Measurements from ENCODE around the gene MINK1.
A peak's percentile ranks its signal among the peaks of the same experiment; 100 is the strongest.

Gene MINK1

DNA sequence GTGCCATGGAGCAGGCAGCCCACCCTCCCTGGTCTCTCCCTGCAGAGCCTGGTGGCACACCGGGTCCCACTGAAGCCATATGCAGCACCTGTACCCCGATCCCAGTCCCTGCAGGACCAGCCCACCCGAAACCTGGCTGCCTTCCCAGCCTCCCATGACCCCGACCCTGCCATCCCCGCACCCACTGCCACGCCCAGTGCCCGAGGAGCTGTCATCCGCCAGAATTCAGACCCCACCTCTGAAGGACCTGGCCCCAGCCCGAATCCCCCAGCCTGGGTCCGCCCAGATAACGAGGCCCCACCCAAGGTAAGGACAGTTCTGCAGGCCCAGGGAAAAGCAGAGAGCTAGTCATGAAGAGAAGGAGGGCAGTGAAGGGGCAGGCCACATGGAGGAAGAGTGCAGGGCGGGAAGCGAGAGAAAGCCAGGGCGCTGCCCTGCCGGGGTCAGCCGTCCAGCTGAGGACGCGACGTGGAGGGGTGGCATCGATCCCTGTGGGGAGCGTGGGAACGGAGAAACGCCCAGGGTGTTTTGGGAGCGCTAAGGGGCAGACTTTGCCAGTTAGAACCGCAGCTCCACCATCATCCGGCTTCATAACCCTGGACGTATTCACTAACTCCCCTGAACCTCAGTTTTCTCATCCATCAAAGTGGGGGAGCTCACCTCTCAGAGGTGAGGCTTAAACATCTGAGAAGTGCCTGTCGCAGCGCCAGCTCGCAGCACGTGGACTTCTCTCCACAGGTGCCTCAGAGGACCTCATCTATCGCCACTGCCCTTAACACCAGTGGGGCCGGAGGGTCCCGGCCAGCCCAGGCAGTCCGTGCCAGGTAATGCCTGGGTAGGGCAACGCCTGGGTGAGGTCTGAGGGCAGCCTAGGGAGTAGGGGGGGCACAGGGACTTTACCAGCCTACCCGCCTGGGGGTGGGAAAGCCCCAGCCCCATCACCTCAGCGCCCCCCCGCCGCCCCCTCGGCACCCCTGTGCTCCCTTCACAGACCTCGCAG lies 58.6 kb downstream of the MINK1 start:
- H3K9me3 ChIP-seq (ENCODE audit: control insufficient read depth, insufficient read depth, low read depth, low read length), result no peaks in the 10 kb centered on the region
- peaks cover 17 to 90% of the 10 kb centered on the region in 2 experiments; a peak in 2 of 3 replicates for H3K36me3 ChIP-seq (ENCODE audit: control insufficient read depth in 2 of 2, insufficient read depth in 1 of 2, low read length in 2 of 2)
- TF ChIP-seq KLF1 (tag by site-specific recombination; IDR thresholded peaks at IDR 0.05) (peak; percentile 100), ZNF792 (tag by site-specific recombination; IDR thresholded peaks at IDR 0.05) (no peak), KLF8 (tag by site-specific recombination; IDR thresholded peaks at IDR 0.05) (0 out of 2 replicates have a peak, but pooled peaks have one; percentile 29), ZSCAN30 (tag by site-specific recombination; IDR thresholded peaks at IDR 0.05) (no peak), ZNF23 (tag by site-specific recombination; IDR thresholded peaks at IDR 0.05; ENCODE audit: borderline replicate concordance) (no peak), GLI4 (tag by site-specific recombination; IDR thresholded peaks at IDR 0.05) (no peak)
- TF ChIP-seq, protein P1, sequence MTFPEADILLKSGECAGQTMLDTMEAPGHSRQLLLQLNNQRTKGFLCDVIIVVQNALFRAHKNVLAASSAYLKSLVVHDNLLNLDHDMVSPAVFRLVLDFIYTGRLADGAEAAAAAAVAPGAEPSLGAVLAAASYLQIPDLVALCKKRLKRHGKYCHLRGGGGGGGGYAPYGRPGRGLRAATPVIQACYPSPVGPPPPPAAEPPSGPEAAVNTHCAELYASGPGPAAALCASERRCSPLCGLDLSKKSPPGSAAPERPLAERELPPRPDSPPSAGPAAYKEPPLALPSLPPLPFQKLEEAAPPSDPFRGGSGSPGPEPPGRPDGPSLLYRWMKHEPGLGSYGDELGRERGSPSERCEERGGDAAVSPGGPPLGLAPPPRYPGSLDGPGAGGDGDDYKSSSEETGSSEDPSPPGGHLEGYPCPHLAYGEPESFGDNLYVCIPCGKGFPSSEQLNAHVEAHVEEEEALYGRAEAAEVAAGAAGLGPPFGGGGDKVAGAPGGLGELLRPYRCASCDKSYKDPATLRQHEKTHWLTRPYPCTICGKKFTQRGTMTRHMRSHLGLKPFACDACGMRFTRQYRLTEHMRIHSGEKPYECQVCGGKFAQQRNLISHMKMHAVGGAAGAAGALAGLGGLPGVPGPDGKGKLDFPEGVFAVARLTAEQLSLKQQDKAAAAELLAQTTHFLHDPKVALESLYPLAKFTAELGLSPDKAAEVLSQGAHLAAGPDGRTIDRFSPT (tag by site-specific recombination; IDR thresholded peaks at IDR 0.05), result 0 out of 2 replicates have a peak, but pooled peaks have one; percentile 10
- ChIA-PET POLR2A (no interaction called here), CTCF (interaction anchor here (0.6 to 2.1 kb wide), 9 partner anchors 10 to 372 kb away, joined by 3 to 7 read pairs (median 3); partner anchors contain the start of genes CHRNE and PSMB6)
- no peak overlapping the region for H3K27ac ChIP-seq (ENCODE audit: extremely low read depth, low read depth, low read length)
- no peaks in the 10 kb centered on the region for H3K4me1 ChIP-seq (ENCODE audit: control insufficient read depth, insufficient read depth, low read length)
- no peak overlapping the region for H3K4me3 ChIP-seq (ENCODE audit: low read depth, low read length)

DNA sequence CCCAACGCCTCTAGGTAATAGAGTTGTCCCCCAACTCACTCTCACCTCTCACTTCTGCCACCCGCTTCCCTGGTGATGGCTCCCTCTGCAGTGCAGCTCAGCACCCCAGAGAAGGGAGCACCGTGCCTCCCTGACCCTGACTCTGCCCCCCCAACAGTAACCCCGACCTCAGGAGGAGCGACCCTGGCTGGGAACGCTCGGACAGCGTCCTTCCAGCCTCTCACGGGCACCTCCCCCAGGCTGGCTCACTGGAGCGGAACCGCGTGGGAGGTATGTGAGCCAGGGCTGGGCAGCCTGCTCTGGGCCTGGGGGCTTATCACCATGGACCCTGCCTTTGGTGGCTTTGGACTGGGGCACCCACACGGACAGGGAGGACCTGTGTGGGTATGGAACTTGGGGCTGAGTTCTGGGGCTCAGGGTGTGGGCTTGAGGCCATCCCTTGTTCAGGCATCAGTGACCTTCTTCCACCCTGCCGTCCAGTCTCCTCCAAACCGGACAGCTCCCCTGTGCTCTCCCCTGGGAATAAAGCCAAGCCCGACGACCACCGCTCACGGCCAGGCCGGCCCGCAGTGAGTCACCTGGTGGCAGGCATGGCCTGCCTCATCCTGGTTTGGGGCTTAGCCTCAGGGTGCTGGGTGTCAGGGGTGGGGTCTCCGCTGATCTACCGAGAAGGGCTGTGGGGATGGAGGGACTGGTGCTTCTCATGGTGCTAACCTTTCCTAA lies 59.5 kb downstream of the MINK1 start:
- H3K27ac ChIP-seq (ENCODE audit: extremely low read depth, low read depth, low read length), result no peak overlapping the region
- ChIA-PET POLR2A (no interaction called here), CTCF (interaction anchor here (1.1 kb wide), 1 partner anchor 10 kb away, joined by 3 read pairs; the partner anchor contains the start of gene CHRNE)
- H3K4me1 ChIP-seq (ENCODE audit: control insufficient read depth, insufficient read depth, low read length), result no peaks in the 10 kb centered on the region
- H3K36me3 ChIP-seq (ENCODE audit: control insufficient read depth in 2 of 2, insufficient read depth in 1 of 2, low read length in 2 of 2), result peaks cover 17 to 88% of the 10 kb centered on the region in 2 experiments; a peak in 2 of 3 replicates
- no peak overlapping the region for H3K4me3 ChIP-seq (ENCODE audit: low read depth, low read length)
- H3K9me3 ChIP-seq (ENCODE audit: control insufficient read depth, insufficient read depth, low read depth, low read length), result no peaks in the 10 kb centered on the region
- TF ChIP-seq, protein P2, sequence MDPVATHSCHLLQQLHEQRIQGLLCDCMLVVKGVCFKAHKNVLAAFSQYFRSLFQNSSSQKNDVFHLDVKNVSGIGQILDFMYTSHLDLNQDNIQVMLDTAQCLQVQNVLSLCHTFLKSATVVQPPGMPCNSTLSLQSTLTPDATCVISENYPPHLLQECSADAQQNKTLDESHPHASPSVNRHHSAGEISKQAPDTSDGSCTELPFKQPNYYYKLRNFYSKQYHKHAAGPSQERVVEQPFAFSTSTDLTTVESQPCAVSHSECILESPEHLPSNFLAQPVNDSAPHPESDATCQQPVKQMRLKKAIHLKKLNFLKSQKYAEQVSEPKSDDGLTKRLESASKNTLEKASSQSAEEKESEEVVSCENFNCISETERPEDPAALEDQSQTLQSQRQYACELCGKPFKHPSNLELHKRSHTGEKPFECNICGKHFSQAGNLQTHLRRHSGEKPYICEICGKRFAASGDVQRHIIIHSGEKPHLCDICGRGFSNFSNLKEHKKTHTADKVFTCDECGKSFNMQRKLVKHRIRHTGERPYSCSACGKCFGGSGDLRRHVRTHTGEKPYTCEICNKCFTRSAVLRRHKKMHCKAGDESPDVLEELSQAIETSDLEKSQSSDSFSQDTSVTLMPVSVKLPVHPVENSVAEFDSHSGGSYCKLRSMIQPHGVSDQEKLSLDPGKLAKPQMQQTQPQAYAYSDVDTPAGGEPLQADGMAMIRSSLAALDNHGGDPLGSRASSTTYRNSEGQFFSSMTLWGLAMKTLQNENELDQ (tag by site-specific recombination; IDR thresholded peaks at IDR 0.05; ENCODE audit: low read depth), result no peak
- TF ChIP-seq GLI2 (tag by site-specific recombination; IDR thresholded peaks at IDR 0.05; ENCODE audit: borderline replicate concordance, low read depth) (no peak), EGR2 (tag by site-specific recombination; IDR thresholded peaks at IDR 0.05; ENCODE audit: low read depth) (peak; percentile 69), ZNF843 (tag by site-specific recombination; IDR thresholded peaks at IDR 0.05) (no peak), KLF9 (tag by site-specific recombination; IDR thresholded peaks at IDR 0.05; ENCODE audit: low read depth) (no peak), REPIN1 (tag by site-specific recombination; IDR thresholded peaks at IDR 0.05; ENCODE audit: low read depth) (no peak), ZNF596 (tag by site-specific recombination; IDR thresholded peaks at IDR 0.05) (no peak), ZNF501 (tag by site-specific recombination; IDR thresholded peaks at IDR 0.05) (no peak), ZFHX2 (tag by site-specific recombination; conservative IDR thresholded peaks at IDR 0.05) (peak; percentile 63), ZNF112 (tag by site-specific recombination; IDR thresholded peaks at IDR 0.05) (no peak), ZNF777 (tag by site-specific recombination; IDR thresholded peaks at IDR 0.05; ENCODE audit: borderline replicate concordance) (no peak)
- TF ChIP-seq, protein P3, sequence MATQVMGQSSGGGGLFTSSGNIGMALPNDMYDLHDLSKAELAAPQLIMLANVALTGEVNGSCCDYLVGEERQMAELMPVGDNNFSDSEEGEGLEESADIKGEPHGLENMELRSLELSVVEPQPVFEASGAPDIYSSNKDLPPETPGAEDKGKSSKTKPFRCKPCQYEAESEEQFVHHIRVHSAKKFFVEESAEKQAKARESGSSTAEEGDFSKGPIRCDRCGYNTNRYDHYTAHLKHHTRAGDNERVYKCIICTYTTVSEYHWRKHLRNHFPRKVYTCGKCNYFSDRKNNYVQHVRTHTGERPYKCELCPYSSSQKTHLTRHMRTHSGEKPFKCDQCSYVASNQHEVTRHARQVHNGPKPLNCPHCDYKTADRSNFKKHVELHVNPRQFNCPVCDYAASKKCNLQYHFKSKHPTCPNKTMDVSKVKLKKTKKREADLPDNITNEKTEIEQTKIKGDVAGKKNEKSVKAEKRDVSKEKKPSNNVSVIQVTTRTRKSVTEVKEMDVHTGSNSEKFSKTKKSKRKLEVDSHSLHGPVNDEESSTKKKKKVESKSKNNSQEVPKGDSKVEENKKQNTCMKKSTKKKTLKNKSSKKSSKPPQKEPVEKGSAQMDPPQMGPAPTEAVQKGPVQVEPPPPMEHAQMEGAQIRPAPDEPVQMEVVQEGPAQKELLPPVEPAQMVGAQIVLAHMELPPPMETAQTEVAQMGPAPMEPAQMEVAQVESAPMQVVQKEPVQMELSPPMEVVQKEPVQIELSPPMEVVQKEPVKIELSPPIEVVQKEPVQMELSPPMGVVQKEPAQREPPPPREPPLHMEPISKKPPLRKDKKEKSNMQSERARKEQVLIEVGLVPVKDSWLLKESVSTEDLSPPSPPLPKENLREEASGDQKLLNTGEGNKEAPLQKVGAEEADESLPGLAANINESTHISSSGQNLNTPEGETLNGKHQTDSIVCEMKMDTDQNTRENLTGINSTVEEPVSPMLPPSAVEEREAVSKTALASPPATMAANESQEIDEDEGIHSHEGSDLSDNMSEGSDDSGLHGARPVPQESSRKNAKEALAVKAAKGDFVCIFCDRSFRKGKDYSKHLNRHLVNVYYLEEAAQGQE (tag by site-specific recombination; IDR thresholded peaks at IDR 0.05), result peak; percentile 72
